ENCODE data around the gene LIN28B.
A peak's percentile ranks its signal among the peaks of the same experiment; 100 is the strongest.
"Not testable (repeated sequence)": the region's sequence is repeated elsewhere in the genome, so short reads cannot be mapped to it uniquely, and the experiment has no call there.

Gene LIN28B

GRCh38 chr6:105072798-105073199, 115.9 kb downstream of the LIN28B start:
- no peak for DNase-seq

GRCh38 chr6:105075210-105075609, 118.3 kb downstream of the LIN28B start:
- no peak for DNase-seq

DNA sequence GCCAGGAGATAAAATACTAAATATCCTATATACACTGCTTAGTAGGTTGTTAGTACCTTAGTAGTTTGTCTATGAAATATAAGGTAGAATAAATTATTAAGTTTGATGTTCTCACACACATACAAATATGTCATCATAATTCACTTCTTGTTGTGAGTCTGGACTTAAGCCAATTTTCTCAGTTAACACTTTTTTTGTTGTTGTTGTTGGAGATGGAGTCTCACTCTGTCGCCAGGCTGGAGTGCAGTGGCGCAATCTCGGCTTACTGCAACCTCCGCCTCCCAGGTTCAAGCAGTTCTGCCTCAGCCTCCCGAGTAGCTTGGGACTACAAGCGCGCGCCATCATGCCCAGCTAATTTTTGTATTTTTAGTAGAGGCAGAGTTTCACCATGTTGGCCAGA, 119.5 kb downstream of the LIN28B start:
- not testable (repeated sequence) for DNase-seq

DNA sequence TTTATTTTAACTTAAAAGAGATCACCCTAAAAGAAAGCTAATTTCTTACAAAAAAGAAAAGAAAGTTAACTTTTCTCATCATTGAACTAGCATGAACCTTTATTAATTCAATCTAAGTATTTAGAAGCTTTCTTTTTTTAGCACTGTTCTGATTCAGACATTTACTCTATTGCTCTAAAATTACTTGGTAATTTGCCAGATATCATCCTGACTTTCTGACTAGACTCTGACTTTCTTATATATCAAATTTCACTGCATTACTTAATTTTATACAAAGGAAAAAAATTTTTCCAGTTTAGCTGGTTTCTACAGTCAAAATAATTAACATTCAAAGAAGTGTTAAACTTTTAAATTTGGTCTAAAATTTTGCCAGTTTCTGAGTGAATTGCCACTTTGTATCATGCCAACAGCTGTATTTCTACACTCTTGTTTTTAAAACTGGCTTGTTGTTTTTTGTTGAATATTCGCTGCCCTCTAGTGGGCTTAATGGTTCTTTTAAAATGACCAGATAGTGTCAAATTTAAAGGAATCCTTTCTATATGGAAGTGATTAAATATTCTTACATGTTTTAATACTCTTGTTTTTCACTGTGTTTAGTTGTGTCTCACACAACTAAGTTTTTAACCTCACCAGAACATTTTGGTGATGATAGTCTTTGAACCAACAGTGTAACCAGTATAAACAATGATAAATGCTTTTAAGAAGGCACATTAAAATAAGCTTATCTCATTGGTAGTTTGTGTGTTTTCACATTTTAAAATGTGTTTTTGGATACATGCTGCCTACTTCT, 120.9 kb downstream of the LIN28B start:
- peak; percentile 36 for DNase-seq

DNA sequence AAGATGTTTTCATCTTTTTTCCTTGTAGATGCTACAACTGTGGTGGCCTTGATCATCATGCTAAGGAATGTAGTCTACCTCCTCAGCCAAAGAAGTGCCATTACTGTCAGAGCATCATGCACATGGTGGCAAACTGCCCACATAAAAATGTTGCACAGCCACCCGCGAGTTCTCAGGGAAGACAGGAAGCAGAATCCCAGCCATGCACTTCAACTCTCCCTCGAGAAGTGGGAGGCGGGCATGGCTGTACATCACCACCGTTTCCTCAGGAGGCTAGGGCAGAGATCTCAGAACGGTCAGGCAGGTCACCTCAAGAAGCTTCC, 121.4 kb downstream of the LIN28B start:
- no peak for DNase-seq

- DNase-seq = peak; percentile 33
These were observed 123.4 kb downstream of the LIN28B start for GRCh38 chr6:105080279-105080678.

DNA sequence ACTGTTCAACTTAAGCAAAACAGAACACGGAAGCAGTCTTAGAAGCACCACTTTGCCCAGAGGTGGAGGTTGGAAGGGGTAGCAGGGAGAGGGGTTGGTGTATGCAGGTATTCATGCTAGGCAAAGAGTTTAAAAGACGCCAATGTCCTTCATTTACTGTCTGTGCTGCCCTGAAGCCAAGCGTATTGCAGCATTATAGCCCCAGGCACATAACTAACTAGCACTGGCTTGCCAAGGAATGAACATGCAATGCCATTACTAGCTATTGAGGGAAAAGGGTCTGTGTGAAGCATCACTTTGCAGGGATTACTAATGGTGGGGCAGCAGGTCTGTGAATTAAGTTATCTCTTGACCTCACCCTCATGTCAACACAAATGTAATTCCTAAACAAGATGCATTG, 124.8 kb downstream of the LIN28B start:
- DNase-seq = not testable (repeated sequence)

DNA sequence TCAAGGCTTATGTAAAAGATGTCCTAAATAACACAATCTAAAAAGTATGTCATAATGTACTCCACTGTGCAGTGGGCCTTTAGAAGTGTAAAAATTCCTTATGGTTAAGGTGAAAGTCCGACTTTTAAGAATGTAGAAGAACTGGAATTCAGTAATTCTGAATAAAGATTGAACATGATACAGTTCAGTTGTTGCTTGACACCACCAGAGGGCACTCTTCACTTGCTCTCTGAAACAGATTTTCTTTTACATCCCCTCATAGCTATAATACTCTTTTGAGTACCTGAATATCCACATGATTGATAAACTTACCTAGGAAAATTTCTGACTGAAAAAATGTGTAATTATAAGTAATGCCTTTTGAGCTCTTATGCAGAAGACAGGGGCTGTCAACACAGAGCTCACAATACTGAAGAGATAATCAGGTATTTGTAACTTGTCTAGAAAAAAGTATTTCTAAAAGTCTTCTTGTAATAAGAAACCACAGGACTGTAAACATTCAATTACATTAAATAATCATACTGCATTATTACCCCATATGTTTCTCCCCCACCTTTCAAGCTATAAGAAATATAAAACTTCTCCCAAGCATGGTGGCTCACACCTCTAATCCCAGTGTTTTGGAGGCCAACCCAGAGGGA, 130.8 kb downstream of the LIN28B start:
- peak; percentile 35 for DNase-seq

GRCh38 chr6:105091140-105091829, 134.4 kb downstream of the LIN28B start:
- DNase-seq = no peak

DNA sequence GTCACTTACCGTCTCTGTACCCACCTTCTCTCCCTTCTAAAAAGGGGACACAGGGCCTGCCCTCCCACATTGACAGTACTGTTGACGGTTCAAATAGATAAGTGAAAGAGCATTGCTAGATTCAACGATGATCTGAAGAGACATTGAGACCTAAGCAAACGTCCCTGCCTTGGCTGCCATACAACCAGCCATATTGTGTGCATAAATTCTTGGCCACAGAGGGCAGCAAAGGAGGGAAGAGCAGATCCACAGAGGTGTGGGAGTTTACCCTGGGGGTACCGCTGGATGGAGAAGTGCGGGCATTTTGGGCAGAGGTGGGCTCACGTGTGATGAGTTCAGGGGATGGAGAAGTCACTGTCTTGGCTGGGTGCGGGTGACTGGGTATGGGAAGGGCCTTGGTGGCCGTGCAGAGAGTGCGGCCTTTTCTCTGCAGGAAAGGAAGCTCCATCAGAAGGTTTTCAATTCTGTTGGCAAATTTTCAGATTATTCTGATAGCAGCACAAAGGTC, 137.3 kb downstream of the LIN28B start:
- no peak for DNase-seq

DNA sequence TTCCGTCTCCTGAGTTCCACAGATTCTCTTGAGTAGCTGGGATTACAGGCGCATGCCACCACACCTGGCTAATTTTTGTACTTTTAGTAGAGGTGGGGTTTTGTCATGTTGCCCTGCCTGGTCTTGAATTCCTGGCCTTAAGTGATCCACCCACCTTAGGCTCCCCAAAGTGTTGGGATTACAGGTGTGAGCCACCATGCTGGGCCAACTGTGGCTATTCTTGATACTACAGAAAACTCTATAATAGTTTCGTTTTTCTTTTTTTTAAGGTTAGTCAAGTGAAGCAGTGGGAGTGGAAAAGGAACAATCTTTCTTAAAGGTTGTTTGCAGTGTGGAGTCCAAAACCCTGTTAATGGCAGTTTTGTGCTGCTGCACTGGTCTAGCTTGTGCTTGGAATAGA, 138.2 kb downstream of the LIN28B start:
- no peak for DNase-seq

- DNase-seq = no peak
These were observed 140.4 kb downstream of the LIN28B start for GRCh38 chr6:105097288-105097687.

- DNase-seq = no peak
These were observed 142.5 kb downstream of the LIN28B start for GRCh38 chr6:105099371-105099770.

- no peak for DNase-seq
These were observed 145.3 kb downstream of the LIN28B start for GRCh38 chr6:105102186-105102585.

DNA sequence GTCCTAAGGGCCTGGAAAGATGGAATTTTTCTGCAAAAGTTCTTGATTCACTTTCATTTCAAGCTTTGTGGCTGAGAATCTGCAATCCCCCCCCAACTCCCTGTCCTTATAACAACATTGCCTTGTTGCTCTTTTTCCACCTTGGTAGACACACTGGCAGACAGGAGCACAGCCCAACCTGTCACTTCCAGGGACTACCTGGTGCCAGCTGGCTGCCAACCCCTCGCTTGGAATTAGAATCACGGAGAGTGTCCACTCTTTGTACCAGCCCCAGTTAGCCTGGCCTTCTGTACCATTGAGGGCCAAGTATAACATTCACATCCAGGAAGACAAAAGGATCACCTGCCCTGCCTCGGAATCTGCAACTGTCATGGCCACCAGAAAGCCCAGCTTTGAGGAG, 148.2 kb downstream of the LIN28B start:
- DNase-seq = no peak

DNA sequence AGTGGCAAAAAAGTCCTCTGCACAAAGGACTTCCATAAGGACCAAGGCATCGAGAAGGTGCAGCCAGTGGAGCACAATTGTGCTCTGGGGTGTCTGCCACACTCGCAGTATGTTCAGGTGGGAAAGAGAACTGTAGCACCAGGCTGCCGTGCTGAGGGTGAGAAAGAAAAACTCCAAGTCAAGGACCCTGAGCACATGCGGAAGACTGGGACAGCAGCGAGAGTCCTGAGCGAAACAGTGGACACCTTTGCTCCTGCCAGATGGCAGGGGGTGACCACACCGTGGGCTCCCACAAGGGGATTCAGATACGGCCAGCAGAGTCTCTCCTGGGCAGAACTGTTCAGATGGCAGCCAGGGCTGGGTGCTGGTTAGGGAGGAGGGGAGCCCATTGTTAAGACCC, 149.4 kb downstream of the LIN28B start:
- no peak for DNase-seq

DNA sequence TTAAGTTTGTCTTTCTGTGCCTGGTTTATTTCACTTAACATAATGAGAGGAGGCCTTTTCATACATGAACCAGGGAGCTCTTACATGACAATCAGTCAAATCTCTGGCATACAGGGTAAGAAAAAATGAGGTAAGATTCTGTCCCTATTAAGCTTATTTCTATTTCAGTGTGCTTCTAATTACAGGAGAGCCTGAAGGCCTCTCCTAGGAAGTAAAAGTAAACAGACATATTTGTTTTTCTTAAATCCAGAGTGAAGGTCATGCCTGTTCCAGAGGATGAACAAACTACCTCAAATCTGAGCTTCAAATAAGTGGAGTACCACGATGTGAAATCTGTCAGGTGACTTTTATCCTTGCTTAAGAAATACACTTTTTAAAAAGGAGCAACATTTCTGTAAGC, 150.3 kb downstream of the LIN28B start:
- DNase-seq = no peak

GRCh38 chr6:105108631-105109262, 151.8 kb downstream of the LIN28B start:
- DNase-seq = no peak

DNA sequence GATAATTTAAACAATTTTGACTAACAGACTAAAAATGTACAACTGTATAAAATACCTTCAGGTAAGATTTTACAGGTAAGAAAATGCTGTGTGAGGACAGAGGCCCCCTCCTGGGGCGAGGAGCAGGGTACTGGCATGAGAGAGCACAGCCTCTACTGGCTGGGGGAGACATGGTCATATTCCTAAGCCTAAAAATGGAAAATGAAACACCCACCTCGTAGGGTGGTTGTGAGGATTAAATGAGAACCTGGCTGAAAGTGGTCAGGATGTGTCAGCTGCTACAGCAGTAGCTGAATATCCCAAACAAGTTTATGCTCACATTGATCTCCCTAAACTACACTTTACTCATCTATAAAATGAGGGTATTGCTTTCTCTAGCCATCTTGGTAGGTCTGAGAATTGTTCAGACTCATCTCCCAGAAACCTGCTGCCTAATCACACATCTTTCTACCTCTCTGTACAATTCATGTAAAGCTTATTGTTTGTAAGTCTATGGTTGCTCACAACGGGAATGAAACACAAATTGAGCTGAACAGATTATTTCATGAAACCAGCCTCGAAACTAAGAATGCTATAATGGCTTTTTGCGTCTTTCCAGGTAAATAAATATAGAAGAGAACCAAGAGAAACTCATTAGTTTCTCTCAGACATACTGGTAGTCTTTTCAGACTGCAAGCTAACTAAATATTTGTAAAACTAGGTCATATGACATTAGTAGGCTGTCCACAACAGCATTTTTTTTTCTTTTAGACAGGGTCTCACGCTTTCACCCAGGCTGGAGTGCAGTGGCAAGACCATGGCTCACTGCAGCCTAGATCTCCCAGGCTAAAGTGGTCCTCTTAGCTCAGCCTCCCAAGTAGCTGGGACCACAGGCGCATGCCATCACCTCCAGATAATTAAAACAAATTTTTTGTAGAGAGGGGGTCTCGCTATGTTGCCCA, 153.3 kb downstream of the LIN28B start:
- DNase-seq = no peak

DNA sequence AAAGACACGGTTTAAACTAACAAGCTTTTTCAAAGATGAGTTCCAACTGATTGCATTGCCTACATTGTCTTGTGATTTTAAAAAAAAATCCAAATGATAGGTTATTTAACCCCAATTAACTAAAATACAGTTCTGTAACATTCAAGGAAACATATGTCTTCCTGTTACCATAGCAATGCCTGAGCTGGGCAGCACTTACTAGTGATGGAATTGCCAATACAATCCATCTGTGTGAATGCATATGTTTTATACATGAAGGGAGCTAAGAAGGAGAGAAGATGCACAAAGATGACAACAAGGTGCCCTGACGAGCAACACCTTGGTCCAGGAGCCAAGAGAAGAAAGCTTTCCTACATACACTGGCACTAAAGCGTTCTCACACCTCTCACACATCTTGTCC, 154.2 kb downstream of the LIN28B start:
- DNase-seq = no peak

- no peak for DNase-seq
These were observed 155.0 kb downstream of the LIN28B start for GRCh38 chr6:105111871-105112270.

DNA sequence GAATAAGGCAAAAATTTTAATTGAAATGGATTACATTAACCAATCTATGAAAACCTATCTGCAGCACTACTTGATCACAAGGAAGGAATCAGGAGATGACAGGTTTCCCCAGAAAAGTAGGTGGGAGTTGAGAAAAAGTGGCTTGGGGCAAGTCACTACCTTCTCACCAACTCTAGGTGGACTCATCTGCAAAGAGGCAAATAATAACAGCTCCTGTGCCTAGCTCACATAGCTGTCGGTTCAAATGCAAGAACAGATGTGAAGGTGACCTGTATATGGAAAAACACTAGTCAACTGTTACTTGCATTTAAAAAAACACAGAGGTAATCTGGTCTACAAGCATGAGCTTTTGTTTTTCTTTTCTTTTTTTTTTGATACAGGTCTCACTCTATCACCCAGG, 155.7 kb downstream of the LIN28B start:
- DNase-seq = no peak

All from MV-4-11 (cell line).